AG09309 (cell line): Measurements from ENCODE around the gene GLRX.

ENCODE experiments used
- DNase-seq: peaks from one replicate; pipeline ENCODE4 v3.0.0-alpha.2; 2010; ENCODE audit warnings: low read depth
- H3K4me3 ChIP-seq: 2 replicates; pipeline ENCODE4 v1.5.1; 2011; ENCODE audit warnings: mild to moderate bottlenecking, low read depth, low read length, moderate library complexity; ENCODE audit not compliant: control insufficient read depth
- TF ChIP-seq, protein P1 (sequence below): IDR thresholded peaks from 2 replicates; pipeline ENCODE4 v1.5.1; 2011; ENCODE audit warnings: mild to moderate bottlenecking, low read depth, low read length, inconsistent platforms; ENCODE audit not compliant: insufficient read depth, control insufficient read depth; ENCODE audit errors: missing control alignments

GLRX gene

DNA sequence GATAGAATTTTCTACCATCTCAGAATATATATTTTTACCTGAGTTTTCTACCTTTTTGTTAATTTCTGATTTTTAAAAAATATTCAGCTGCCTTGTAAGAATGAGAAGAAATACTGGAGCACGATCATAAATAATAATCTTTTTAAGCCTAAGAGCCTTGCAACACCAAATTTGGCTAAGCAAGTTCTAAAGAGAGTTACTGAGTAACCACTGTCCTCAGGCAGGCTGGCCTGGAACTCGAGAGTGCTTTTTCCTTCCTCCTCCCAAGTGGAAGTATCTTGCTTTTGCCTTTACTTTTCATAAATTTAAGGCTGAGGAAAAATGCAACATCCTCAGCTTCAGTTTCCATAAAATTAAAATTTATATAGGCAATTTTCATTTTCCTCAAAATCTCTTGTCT, 21.0 kb downstream of the GLRX start:
- no peak for DNase-seq
- TF ChIP-seq, protein P1, sequence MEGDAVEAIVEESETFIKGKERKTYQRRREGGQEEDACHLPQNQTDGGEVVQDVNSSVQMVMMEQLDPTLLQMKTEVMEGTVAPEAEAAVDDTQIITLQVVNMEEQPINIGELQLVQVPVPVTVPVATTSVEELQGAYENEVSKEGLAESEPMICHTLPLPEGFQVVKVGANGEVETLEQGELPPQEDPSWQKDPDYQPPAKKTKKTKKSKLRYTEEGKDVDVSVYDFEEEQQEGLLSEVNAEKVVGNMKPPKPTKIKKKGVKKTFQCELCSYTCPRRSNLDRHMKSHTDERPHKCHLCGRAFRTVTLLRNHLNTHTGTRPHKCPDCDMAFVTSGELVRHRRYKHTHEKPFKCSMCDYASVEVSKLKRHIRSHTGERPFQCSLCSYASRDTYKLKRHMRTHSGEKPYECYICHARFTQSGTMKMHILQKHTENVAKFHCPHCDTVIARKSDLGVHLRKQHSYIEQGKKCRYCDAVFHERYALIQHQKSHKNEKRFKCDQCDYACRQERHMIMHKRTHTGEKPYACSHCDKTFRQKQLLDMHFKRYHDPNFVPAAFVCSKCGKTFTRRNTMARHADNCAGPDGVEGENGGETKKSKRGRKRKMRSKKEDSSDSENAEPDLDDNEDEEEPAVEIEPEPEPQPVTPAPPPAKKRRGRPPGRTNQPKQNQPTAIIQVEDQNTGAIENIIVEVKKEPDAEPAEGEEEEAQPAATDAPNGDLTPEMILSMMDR: no peak
- no peak overlapping the region for H3K4me3 ChIP-seq

DNA sequence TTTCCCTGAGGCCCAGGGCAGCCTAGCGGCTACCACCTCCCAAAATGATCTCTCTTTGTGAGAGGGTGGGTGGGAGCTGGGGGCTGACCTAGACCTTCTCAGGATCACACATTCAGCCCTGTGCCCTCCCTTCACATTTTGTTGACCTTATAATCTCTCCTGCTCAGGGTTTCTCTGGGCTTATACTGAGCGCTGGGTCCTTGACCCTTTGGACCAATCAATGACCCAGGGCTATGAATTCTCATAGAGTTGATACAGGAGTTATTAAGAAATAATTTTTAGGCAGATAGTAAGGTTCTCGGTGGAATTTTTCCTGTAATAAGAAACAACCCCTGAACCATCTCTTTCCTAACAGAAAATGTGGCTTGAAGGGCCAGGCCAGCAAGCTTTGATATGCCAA, 22.0 kb downstream of the GLRX start:
- TF ChIP-seq, protein P1: no peak
- H3K4me3 ChIP-seq: no peak overlapping the region
- no peak for DNase-seq

DNA sequence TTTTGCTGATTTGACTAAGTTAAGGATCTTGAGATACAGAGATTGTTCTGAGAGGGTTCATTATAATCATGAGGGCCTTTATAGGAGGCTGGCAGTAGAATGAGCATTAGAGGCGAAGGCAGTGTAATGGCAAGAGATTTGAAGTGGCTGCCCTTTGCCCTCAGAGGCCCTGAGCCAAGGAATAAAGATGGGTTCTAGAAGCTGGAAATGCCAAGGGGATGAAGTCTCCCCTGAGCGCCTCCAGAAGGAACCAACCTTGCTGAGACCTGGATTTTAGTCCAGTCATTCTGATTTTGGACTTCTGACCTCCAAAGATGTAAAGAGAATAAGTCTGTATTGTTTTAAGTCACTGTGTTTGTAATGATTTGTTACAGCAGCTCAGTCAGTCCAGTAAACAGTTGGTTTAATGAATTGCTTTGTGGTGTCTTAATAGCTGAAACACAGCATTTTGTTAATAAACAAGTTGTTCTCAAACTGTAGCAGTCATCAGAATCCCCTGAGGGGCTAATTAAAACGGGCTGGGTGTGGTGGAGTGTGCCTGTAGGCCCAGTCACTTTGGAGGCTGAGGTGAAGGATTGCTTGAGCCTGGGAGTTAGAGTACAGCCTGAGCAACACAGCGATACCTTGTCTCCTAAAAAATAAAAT, 23.2 kb downstream of the GLRX start:
- TF ChIP-seq, protein P1: no peak
- H3K4me3 ChIP-seq: no peak overlapping the region
- DNase-seq: no peak

DNA sequence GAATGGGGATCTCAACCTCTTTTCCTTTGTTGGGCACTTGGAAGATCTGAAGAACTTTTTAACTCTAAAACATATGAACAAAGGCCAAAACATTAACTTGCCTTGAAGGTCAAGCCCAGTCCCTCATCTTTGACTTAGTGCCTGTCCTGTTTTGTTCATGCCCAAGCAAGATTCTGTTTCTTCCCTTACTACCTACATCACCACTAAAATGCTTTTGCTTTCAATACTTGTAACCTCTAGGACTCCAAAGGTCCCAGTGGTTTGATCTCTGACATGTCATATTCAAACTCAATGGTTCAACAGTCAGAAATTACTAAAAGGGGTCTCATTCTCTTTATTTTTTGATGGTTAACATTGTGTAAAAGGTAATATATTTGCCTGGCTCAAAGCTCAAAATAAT, 24.0 kb downstream of the GLRX start:
- no peak for DNase-seq
- no peak overlapping the region for H3K4me3 ChIP-seq
- TF ChIP-seq, protein P1: no peak

DNA sequence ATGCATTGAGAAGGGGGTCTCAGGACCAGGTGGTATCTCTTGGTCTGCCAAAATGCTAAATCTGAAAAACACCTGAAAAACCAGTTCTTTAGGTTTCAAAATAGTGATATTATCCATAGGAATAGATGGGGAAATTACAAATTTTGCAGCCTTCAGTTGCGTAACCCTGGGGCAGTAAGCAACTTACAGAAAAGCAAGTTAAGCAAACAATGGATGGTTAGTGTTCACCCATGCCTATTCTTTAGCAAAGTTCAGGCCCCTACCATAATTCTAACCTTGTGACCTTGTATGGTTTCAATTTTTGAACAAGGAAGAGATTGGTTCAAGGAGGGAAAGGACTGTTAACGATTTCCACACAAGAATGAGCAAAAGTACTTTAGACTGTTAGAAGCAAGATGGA, 24.5 kb downstream of the GLRX start:
- H3K4me3 ChIP-seq: no peak overlapping the region
- TF ChIP-seq, protein P1: no peak
- no peak for DNase-seq

DNA sequence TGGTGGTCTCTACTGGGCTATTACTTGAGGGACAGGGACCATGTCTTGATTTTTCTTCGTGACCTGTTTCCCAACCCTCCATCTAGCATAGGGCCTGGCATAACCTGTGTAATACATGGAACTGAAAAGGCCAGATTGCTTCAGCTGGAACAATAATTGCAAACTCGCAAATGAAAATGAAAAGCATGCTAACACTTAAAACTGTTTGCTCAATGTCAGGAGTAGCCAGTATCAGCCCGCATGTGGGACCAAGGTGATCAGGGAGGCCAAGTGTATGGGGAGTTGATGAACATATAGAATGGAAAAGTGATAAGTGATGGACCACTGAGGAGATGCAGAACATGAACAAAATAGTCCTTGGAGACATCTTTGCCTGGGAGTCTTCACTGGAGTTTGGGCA, 25.2 kb downstream of the GLRX start:
- no peak overlapping the region for H3K4me3 ChIP-seq
- TF ChIP-seq, protein P1: no peak

More for the DNA sequence above, 25.2 kb downstream of the GLRX start:
- no peak for DNase-seq
